HepG2 (cell line): Measurements from ENCODE around the gene TTBK1. TPM values are rescaled to one million over a fixed set of nuclear protein-coding genes. Genes with fewer than 3 reads are reported as not detected.

ENCODE experiments used
- KDM4B ChIP-seq: sonication (generic); formaldehyde crosslinking; IDR thresholded peaks from 2 replicates; pipeline ENCODE4 v1.4.0; 2020; ENCODE audit warnings: missing genetic modification reagents
- SMARCC2 ChIP-seq: fragments of 450-650 bp; IDR thresholded peaks from 2 replicates; pipeline ENCODE4 v1.6.1; 2017; ENCODE audit warnings: antibody characterized with exemption, mild to moderate bottlenecking
- ZEB1 ChIP-seq: IDR thresholded peaks from 2 replicates; pipeline ENCODE4 v1.6.1; 2012; ENCODE audit warnings: mild to moderate bottlenecking, low read depth, inconsistent platforms; ENCODE audit not compliant: insufficient replicate concordance
- ZNF121 ChIP-seq: sonication (generic); formaldehyde crosslinking; IDR thresholded peaks from 2 replicates; pipeline ENCODE4 v1.5.0; 2020; ENCODE audit warnings: mild to moderate bottlenecking, missing genetic modification reagents
- ZNF136 ChIP-seq: sonication (generic); formaldehyde crosslinking; IDR thresholded peaks from 2 replicates; pipeline ENCODE4 v1.8.1; 2022; ENCODE audit warnings: low read depth, mild to moderate bottlenecking, moderate library complexity, missing genetic modification reagents
- ZNF326 ChIP-seq: sonication (generic); formaldehyde crosslinking; IDR thresholded peaks from 2 replicates; pipeline ENCODE4 v1.4.0; 2020; ENCODE audit warnings: missing genetic modification reagents, borderline replicate concordance
- ZNF354B ChIP-seq: sonication (generic); formaldehyde crosslinking; IDR thresholded peaks from 2 replicates; pipeline ENCODE4 v1.8.0; 2022; ENCODE audit warnings: mild to moderate bottlenecking, missing genetic modification reagents
- ZNF580 ChIP-seq: IDR thresholded peaks from 2 replicates; pipeline ENCODE4 v1.6.1; 2016; ENCODE audit warnings: low read depth, borderline replicate concordance
- ZNF629 ChIP-seq: sonication (generic); formaldehyde crosslinking; conservative IDR thresholded peaks from 2 replicates; pipeline ENCODE4 v1.5.0; 2020; ENCODE audit warnings: missing genetic modification reagents
- ZNF713 ChIP-seq: sonication (generic); formaldehyde crosslinking; IDR thresholded peaks from 2 replicates; pipeline ENCODE4 v1.4.0; 2020; ENCODE audit warnings: mild to moderate bottlenecking, missing genetic modification reagents
- polyA plus RNA-seq, 8 experiments: library from polyadenylated mRNA; depleted of rRNA in 3 of 8; stranded (reverse) in 7 of 8; unstranded in 1 of 8; fragments of >200 nt; fragmentation: Illumina TruSeq in 4 of 8; extraction: Trizol in 4 of 8; gene quantifications; 2 replicates each; pipeline versions ENCODE4 v1.2.1 to v1.2.3, GENCODE V29; 2011 to 2016; ENCODE audit warnings: low read depth in 4 of 8, missing spikeins in 1 of 8, mixed read lengths in 1 of 8; ENCODE audit not compliant: insufficient read depth in 1 of 8
- total RNA-seq, 5 experiments: library from RNA; depleted of rRNA; stranded (reverse); fragments of >200 nt; fragmentation: Illumina TruSeq; extraction: Trizol; gene quantifications; 2 replicates each; pipeline ENCODE4 v1.2.3, GENCODE V29; 2016; ENCODE audit warnings: low read depth in 1 of 5
- TF ChIP-seq, protein P1 (sequence below): sonication (generic); formaldehyde crosslinking; IDR thresholded peaks from 2 replicates; pipeline ENCODE4 v1.9.0; 2021; ENCODE audit warnings: missing genetic modification reagents, borderline replicate concordance
- TF ChIP-seq, protein P2 (sequence below): sonication (generic); formaldehyde crosslinking; IDR thresholded peaks from 2 replicates; pipeline ENCODE4 v1.8.1; 2023; ENCODE audit warnings: mild to moderate bottlenecking, missing genetic modification reagents

TTBK1 gene
- total and polyA plus RNA-seq, 2 of the 13 experiments (the other 11 are each of a cell fraction or from before 2014, with no cell fraction given), result 0.24 to 0.33 TPM

DNA sequence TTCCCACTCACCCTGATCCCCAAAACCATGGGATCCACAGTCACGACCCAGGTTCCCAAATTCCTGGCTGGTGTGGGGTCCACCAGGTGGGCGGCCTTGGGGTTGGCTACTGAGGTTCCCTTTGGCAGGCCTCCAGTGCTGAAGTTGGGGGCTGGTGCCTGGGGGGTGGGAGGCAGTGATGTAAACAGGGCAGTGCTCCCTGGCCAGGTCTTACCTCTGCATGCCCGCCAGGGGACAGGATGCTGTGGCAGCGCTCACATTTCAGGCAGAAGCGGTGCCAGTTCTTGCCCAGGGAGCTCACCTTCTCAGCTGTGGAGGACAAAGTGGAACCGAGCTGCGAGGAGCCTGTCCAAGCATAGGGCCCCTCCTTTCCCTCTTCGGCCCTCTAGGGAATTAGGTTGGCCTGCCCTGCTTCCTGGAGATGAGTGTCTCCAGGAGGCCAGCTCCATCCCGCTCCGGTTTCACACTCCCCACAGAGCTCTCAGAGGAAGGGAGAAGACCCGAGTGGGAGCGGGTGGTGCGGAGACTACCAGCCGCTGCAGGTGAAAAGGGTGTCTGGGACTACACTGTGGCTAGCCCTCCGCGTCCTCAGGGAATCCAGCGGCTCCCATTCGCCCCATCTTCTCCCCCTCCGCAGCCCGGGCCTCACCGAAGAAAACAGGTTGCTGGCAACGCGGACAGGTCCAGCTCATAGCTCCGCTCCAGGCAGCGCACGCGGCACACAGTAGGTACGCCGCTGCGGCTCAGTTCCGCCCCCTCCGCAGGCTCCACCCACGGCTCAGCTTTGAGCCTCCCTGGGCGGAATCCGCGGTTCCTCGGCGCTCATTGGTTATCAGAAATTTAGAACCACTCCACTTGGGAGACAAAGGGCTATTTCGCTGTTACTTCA is 65.1 kb downstream of the TTBK1 start, which contains the start of gene CRIP3 (continued):
- TF ChIP-seq ZNF580 (CRISPR knock-in tag) (peak; percentile 81; the same call in 1 of the 2 replicates), ZNF121 (CRISPR knock-in tag) (no peak), ZNF354B (no peak), ZNF629 (no peak), ZEB1 (no peak), KDM4B (CRISPR knock-in tag) (no peak), SMARCC2 (no peak), ZNF326 (no peak), ZNF136 (CRISPR knock-in tag) (peak; percentile 71; the same call in 1 of the 2 replicates), ZNF713 (CRISPR knock-in tag) (no peak)
- TF ChIP-seq, protein P1, sequence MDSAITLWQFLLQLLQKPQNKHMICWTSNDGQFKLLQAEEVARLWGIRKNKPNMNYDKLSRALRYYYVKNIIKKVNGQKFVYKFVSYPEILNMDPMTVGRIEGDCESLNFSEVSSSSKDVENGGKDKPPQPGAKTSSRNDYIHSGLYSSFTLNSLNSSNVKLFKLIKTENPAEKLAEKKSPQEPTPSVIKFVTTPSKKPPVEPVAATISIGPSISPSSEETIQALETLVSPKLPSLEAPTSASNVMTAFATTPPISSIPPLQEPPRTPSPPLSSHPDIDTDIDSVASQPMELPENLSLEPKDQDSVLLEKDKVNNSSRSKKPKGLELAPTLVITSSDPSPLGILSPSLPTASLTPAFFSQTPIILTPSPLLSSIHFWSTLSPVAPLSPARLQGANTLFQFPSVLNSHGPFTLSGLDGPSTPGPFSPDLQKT (CRISPR knock-in tag), result no peak
- TF ChIP-seq, protein P2, sequence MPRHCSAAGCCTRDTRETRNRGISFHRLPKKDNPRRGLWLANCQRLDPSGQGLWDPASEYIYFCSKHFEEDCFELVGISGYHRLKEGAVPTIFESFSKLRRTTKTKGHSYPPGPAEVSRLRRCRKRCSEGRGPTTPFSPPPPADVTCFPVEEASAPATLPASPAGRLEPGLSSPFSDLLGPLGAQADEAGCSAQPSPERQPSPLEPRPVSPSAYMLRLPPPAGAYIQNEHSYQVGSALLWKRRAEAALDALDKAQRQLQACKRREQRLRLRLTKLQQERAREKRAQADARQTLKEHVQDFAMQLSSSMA, result no peak
- TF ChIP-seq, all 625 proteins: peak for 147
